GM23338 (cell line): Measurements from ENCODE around the gene STRN3. TPM values are rescaled to one million over a fixed set of nuclear protein-coding genes. Genes with fewer than 3 reads are reported as not detected.

ENCODE experiments used
- ATAC-seq: fragments of 200-7000 bp; cut with Tn5 transposase; 3 replicates; pipeline ENCODE4 v1.9.1; 2020
- DNase-seq: peaks from one replicate; pipeline ENCODE4 v3.0.0-alpha.2; 2015; ENCODE audit warnings: low spot score
- H2AFZ ChIP-seq: fragments of 200-600 bp; sonication (generic); 2 replicates; pipeline ENCODE4 v1.8.0; 2016; ENCODE audit warnings: antibody characterized with exemption, mild to moderate bottlenecking, moderate library complexity
- H3F3A ChIP-seq: fragments of 200-600 bp; sonication (generic); replicated peaks from 2 replicates; pipeline ENCODE4 v1.8.0; 2017; ENCODE audit warnings: antibody characterized with exemption, mixed run types, low read depth
- H3K27ac ChIP-seq: fragments of 200-600 bp; sonication (generic); 2 replicates; pipeline ENCODE4 v1.6.1; 2016; ENCODE audit warnings: low read depth
- H3K27me3 ChIP-seq: fragments of 200-600 bp; sonication (generic); 2 replicates; pipeline ENCODE4 v1.8.0; 2016; ENCODE audit warnings: mild to moderate bottlenecking, mixed run types, moderate library complexity; ENCODE audit not compliant: insufficient read depth
- H3K36me3 ChIP-seq: fragments of 200-600 bp; sonication (generic); 2 replicates; pipeline ENCODE4 v1.8.0; 2016; ENCODE audit warnings: mild to moderate bottlenecking; ENCODE audit not compliant: insufficient read depth
- H3K4me1 ChIP-seq: fragments of 200-600 bp; sonication (generic); 2 replicates; pipeline ENCODE4 v1.8.0; 2016; ENCODE audit warnings: mild to moderate bottlenecking, moderate library complexity; ENCODE audit not compliant: insufficient read depth
- H3K4me2 ChIP-seq: fragments of 200-600 bp; sonication (generic); 2 replicates; pipeline ENCODE4 v1.7.1; 2017; ENCODE audit warnings: mixed run types
- H3K4me3 ChIP-seq: fragments of 200-600 bp; sonication (generic); 2 replicates; pipeline ENCODE4 v1.6.1; 2016; ENCODE audit warnings: mixed run types
- H3K79me2 ChIP-seq: fragments of 200-600 bp; sonication (generic); replicated peaks from 2 replicates; pipeline ENCODE4 v1.8.0; 2017; ENCODE audit warnings: mild to moderate bottlenecking; ENCODE audit not compliant: insufficient read depth
- H3K9me2 ChIP-seq: fragments of 200-600 bp; sonication (generic); 2 replicates; pipeline ENCODE4 v1.8.0; 2017; ENCODE audit not compliant: insufficient read depth
- H4K20me1 ChIP-seq: fragments of 200-600 bp; sonication (generic); replicated peaks from 2 replicates; pipeline ENCODE4 v1.8.0; 2017; ENCODE audit warnings: mild to moderate bottlenecking; ENCODE audit not compliant: insufficient read depth
- H3K27ac Mint-ChIP-seq: 2 replicates; pipeline ENCODE4 v1.8.0; 2020; ENCODE audit warnings: inconsistent platforms, mild to moderate bottlenecking, moderate library complexity, mixed read lengths
- H3K27me3 Mint-ChIP-seq: 3 replicates; pipeline ENCODE4 v1.8.0; 2022; ENCODE audit warnings: low read depth, mild to moderate bottlenecking, moderate library complexity, mixed read lengths, inconsistent platforms; ENCODE audit not compliant: insufficient read depth, poor library complexity
- H3K36me3 Mint-ChIP-seq: 3 replicates; pipeline ENCODE4 v1.8.0; 2021; ENCODE audit warnings: low read depth, mild to moderate bottlenecking, inconsistent platforms, moderate library complexity, mixed read lengths
- H3K4me1 Mint-ChIP-seq: 3 replicates; pipeline ENCODE4 v1.8.0; 2020; ENCODE audit warnings: mild to moderate bottlenecking, inconsistent platforms, mixed read lengths
- H3K4me3 Mint-ChIP-seq: 3 replicates; pipeline ENCODE4 v1.8.0; 2021; ENCODE audit warnings: moderate library complexity, mild to moderate bottlenecking, inconsistent platforms, mixed read lengths
- H3K9me3 Mint-ChIP-seq: 3 replicates; pipeline ENCODE4 v1.8.0; 2020; ENCODE audit warnings: moderate library complexity, mild to moderate bottlenecking, inconsistent platforms, mixed read lengths
- CREB1 ChIP-seq: fragments of 250-450 bp; sonication (Bioruptor Pico); IDR thresholded peaks from 2 replicates; pipeline ENCODE4 v1.5.0; 2020; ENCODE audit warnings: low read depth, mild to moderate bottlenecking, moderate library complexity
- CTCF ChIP-seq, 2 experiments: fragments of 200-600 bp in 1 of 2; sonication (generic) in 1 of 2; conservative IDR thresholded peaks; 2 replicates each; pipeline versions ENCODE4 v1.5.1 to v1.6.1; 2016 to 2017; ENCODE audit warnings: antibody characterized with exemption in 2 of 2, low read depth in 2 of 2, mild to moderate bottlenecking in 2 of 2, moderate library complexity in 1 of 2
- ETS1 ChIP-seq: IDR thresholded peaks from 2 replicates; pipeline ENCODE4 v1.6.1; 2016; ENCODE audit warnings: antibody characterized with exemption
- EZH2 ChIP-seq: fragments of 200-600 bp; sonication (generic); IDR thresholded peaks from one replicate; pipeline ENCODE4 v1.8.0; 2017; ENCODE audit warnings: antibody characterized with exemption, mild to moderate bottlenecking, low read depth; ENCODE audit not compliant: unreplicated experiment
- EZH2phosphoT487 ChIP-seq: fragments of 200-600 bp; sonication (generic); IDR thresholded peaks from one replicate; pipeline ENCODE4 v1.8.1; 2018; ENCODE audit warnings: antibody characterized with exemption; ENCODE audit not compliant: unreplicated experiment
- JUNB ChIP-seq: IDR thresholded peaks from one replicate; pipeline ENCODE4 v1.6.1; 2016; ENCODE audit warnings: antibody characterized with exemption; ENCODE audit not compliant: unreplicated experiment
- NANOG ChIP-seq: IDR thresholded peaks from 2 replicates; pipeline ENCODE4 v1.6.1; 2016; ENCODE audit warnings: antibody characterized with exemption, borderline replicate concordance
- POLR2AphosphoS5 ChIP-seq: IDR thresholded peaks from 2 replicates; pipeline ENCODE4 v1.6.1; 2016; ENCODE audit warnings: antibody characterized with exemption, low read depth
- REST ChIP-seq: IDR thresholded peaks from one replicate; pipeline ENCODE4 v1.6.1; 2018; ENCODE audit warnings: antibody characterized with exemption; ENCODE audit not compliant: unreplicated experiment
- STAT1 ChIP-seq: IDR thresholded peaks from one replicate; pipeline ENCODE4 v1.6.1; 2016; ENCODE audit warnings: antibody characterized with exemption; ENCODE audit not compliant: unreplicated experiment
- ZNF331 ChIP-seq: fragments of 250-450 bp; sonication (Bioruptor Pico); IDR thresholded peaks from 2 replicates; pipeline ENCODE4 v1.5.0; 2020; ENCODE audit warnings: low read depth, mild to moderate bottlenecking, moderate library complexity
- ZNF462 ChIP-seq: fragments of 250-450 bp; sonication (Bioruptor Pico); IDR thresholded peaks from 2 replicates; pipeline ENCODE4 v1.5.0; 2020; ENCODE audit warnings: mild to moderate bottlenecking, moderate library complexity
- polyA plus RNA-seq: library from polyadenylated mRNA; unstranded; fragments of >200 nt; fragmentation: Nextera tagmentation; extraction: Ambion mirVana; gene quantifications from 2 replicates; pipeline ENCODE4 v1.2.1, GENCODE V29; 2016
- total RNA-seq: library from RNA; depleted of rRNA; stranded (reverse); fragments of >200 nt; shearing (Covaris generic); gene quantifications from 2 replicates; pipeline ENCODE4 v1.2.3, GENCODE V29; 2014

The STRN3 gene
- total and polyA plus RNA-seq, 2 experiments from 2014 or later = 35.0 to 40.6 TPM

GRCh38 chr14:30876692-30877091 lies 149.5 kb downstream of the STRN3 start:
- H3K4me2 ChIP-seq = no peak overlapping the region
- ATAC-seq (no peak), DNase-seq (no peak)
- H3K9me3 Mint-ChIP-seq = no peaks in the 10 kb centered on the region
- H4K20me1 ChIP-seq = no peaks in the 10 kb centered on the region
- H3F3A ChIP-seq = 0 out of 2 replicates have a peak, but pooled peaks cover 3% of the 10 kb centered on the region
- H3K36me3 Mint-ChIP-seq = no peaks in the 10 kb centered on the region; the same call in 2 of the 3 replicates
- H3K4me3 Mint-ChIP-seq = no peak overlapping the region
- H2AFZ ChIP-seq = no peak overlapping the region
- TF ChIP-seq NANOG = no peak
- TF ChIP-seq STAT1 = no peak
- no peak for TF ChIP-seq EZH2phosphoT487
- TF ChIP-seq POLR2AphosphoS5 = no peak
- TF ChIP-seq REST = no peak
- TF ChIP-seq JUNB = no peak
- TF ChIP-seq CREB1 (CRISPR knock-in tag) = no peak
- TF ChIP-seq ZNF462 (CRISPR knock-in tag) = no peak
- TF ChIP-seq CTCF (conservative IDR thresholded peaks at IDR 0.05; ENCODE audit: low read depth in 2 of 2) = no peak
- TF ChIP-seq ETS1 = no peak
- no peak for TF ChIP-seq ZNF331 (CRISPR knock-in tag)
- TF ChIP-seq EZH2 = no peak
- peaks cover 30% of the 10 kb centered on the region for H3K4me1 ChIP-seq
- H3K4me3 ChIP-seq = no peak overlapping the region
- no peak overlapping the region for H3K27ac Mint-ChIP-seq
- H3K27me3 ChIP-seq = peaks cover 51% of the 10 kb centered on the region
- H3K27me3 Mint-ChIP-seq = peaks cover 39% of the 10 kb centered on the region
- no peaks in the 10 kb centered on the region for H3K36me3 ChIP-seq
- H3K27ac ChIP-seq = no peak overlapping the region
- no peaks in the 10 kb centered on the region for H3K79me2 ChIP-seq
- peaks cover 20% of the 10 kb centered on the region for H3K4me1 Mint-ChIP-seq
- H3K9me2 ChIP-seq = no peaks in the 10 kb centered on the region
